GM18511 (cell line): ENCODE data around the gene CCDC70.
A peak's percentile ranks its signal among the peaks of the same experiment; 100 is the strongest.
"Not testable (repeated sequence)": the region's sequence is repeated elsewhere in the genome, so short reads cannot be mapped to it uniquely, and the experiment has no call there.

Experiments used
- ATAC-seq: cut with Tn5 transposase; IDR thresholded peaks from one replicate; pipeline ENCODE4 v1.9.1; 2021; ENCODE audit warnings: mild to moderate bottlenecking, moderate library complexity; ENCODE audit not compliant: unreplicated experiment

CCDC70 gene

GRCh38 chr13:51861723-51862300 is at the start of gene CCDC70:
CCDC70 (plus strand) TSS chr13:51861969; CDS start chr13:51865412, 3,443 bp downstream.
- no peak for ATAC-seq

- no peak for ATAC-seq
These were observed 47.7 kb upstream of the CCDC70 start for GRCh38 chr13:51814071-51814470.

GRCh38 chr13:51814825-51815650 is 46.7 kb upstream of the CCDC70 start:
- peak; percentile 84 for ATAC-seq

- ATAC-seq: no peak
These were observed 45.9 kb upstream of the CCDC70 start for GRCh38 chr13:51815848-51816247.

- no peak for ATAC-seq
These were observed 45.0 kb upstream of the CCDC70 start for GRCh38 chr13:51816604-51817249.

- no peak for ATAC-seq
These were observed 44.1 kb upstream of the CCDC70 start for GRCh38 chr13:51817717-51818116.

GRCh38 chr13:51818276-51818675 is 43.5 kb upstream of the CCDC70 start:
- no peak for ATAC-seq

- no peak for ATAC-seq
These were observed 42.8 kb upstream of the CCDC70 start for GRCh38 chr13:51818781-51819511.

GRCh38 chr13:51819544-51819943 is 42.2 kb upstream of the CCDC70 start:
- no peak for ATAC-seq

GRCh38 chr13:51820016-51820597 is 41.7 kb upstream of the CCDC70 start:
- ATAC-seq: no peak

- ATAC-seq: no peak
These were observed 40.2 kb upstream of the CCDC70 start for GRCh38 chr13:51821606-51822005.

GRCh38 chr13:51822106-51822815 is 39.5 kb upstream of the CCDC70 start:
- ATAC-seq: no peak

- no peak for ATAC-seq
These were observed 38.4 kb upstream of the CCDC70 start for GRCh38 chr13:51823359-51823758.

- no peak for ATAC-seq
These were observed 37.9 kb upstream of the CCDC70 start for GRCh38 chr13:51823863-51824262.

- not testable (repeated sequence) for ATAC-seq
These were observed 37.1 kb upstream of the CCDC70 start for GRCh38 chr13:51824712-51825111.

GRCh38 chr13:51825165-51825592 is 36.6 kb upstream of the CCDC70 start:
- peak; percentile 55 for ATAC-seq

- ATAC-seq: no peak
These were observed 36.0 kb upstream of the CCDC70 start for GRCh38 chr13:51825681-51826254.

- no peak for ATAC-seq
These were observed 35.2 kb upstream of the CCDC70 start for GRCh38 chr13:51826606-51827005.

GRCh38 chr13:51827254-51827653 is 34.5 kb upstream of the CCDC70 start:
- no peak for ATAC-seq
